T-cell (primary cell): ENCODE data around the gene CTNNA3. TPM values are rescaled to one million over a fixed set of nuclear protein-coding genes. Genes with fewer than 3 reads are reported as not detected.
"Not testable (repeated sequence)": the region's sequence is repeated elsewhere in the genome, so short reads cannot be mapped to it uniquely, and the experiment has no call there.

Experiments used
- ATAC-seq, 4 experiments: fragments of 200-7000 bp in 3 of 4; fragments of 150-1000 bp in 1 of 4; cut with Tn5 transposase; replicated peaks in 1 of 4; 1 replicate in 3 of 4; 2 replicates in 1 of 4; pipeline ENCODE4 v1.10.0; 2021; ENCODE audit warnings: moderate library complexity in 3 of 4, mild to moderate bottlenecking in 2 of 4, moderate number of reproducible peaks in 1 of 4
- CTCF ChIA-PET, 2 donors: fragments of 300-600 bp; sonication (Branson Sonifier 250); formaldehyde crosslinking; loops; one replicate each; lab custom pipeline; 2022; ENCODE audit warnings: antibody characterized with exemption in 2 of 2; lab: Charles Lee
- POLR2A ChIA-PET, 2 donors: fragments of 300-600 bp; sonication (Branson Sonifier 250); formaldehyde crosslinking; loops; one replicate each; lab custom pipeline; 2022; ENCODE audit warnings: antibody characterized with exemption in 2 of 2; lab: Charles Lee
- DNase-seq, 35 experiments: peaks; one replicate each; pipeline versions ENCODE4 v3.0.0 to v3.0.0-alpha.2; 2013 to 2023
- H3K27ac ChIP-seq: one replicate; pipeline ENCODE4 v1.5.1; 2013; ENCODE audit warnings: low read length
- H3K27me3 ChIP-seq, 2 experiments: replicated peaks in 1 of 2; 1 replicate in 1 of 2; 2 replicates in 1 of 2; pipeline versions ENCODE4 v1.6.1 to v1.7.0; 2013; ENCODE audit warnings: low read length in 1 of 2, mixed read lengths in 1 of 2; ENCODE audit not compliant: control insufficient read depth in 2 of 2, insufficient read depth in 2 of 2; ENCODE audit errors: extremely low read depth in 1 of 2
- H3K36me3 ChIP-seq, 2 donors: 1 replicate in 1 of 2; 2 replicates in 1 of 2; pipeline versions ENCODE4 v1.6.1 to v1.7.0; 2013; ENCODE audit warnings: low read length in 1 of 2; ENCODE audit not compliant: control insufficient read depth in 2 of 2, insufficient read depth in 1 of 2; ENCODE audit errors: extremely low read depth in 1 of 2
- H3K4me1 ChIP-seq, 2 experiments: 1 replicate in 1 of 2; 2 replicates in 1 of 2; pipeline versions ENCODE4 v1.6.1 to v1.7.0; 2013; ENCODE audit warnings: low read length in 2 of 2, mixed read lengths in 1 of 2; ENCODE audit not compliant: insufficient read depth in 2 of 2, control insufficient read depth in 1 of 2; ENCODE audit errors: extremely low read depth in 1 of 2
- H3K4me3 ChIP-seq, 2 donors: 1 replicate in 1 of 2; 2 replicates in 1 of 2; pipeline versions ENCODE4 v1.5.1 to v1.7.0; 2013; ENCODE audit warnings: mild to moderate bottlenecking in 2 of 2, low read length in 1 of 2, moderate library complexity in 1 of 2; ENCODE audit not compliant: control insufficient read depth in 1 of 2; ENCODE audit errors: extremely low read depth in 1 of 2
- H3K9me3 ChIP-seq: 2 replicates; pipeline ENCODE4 v1.7.0; 2013
- H3K27ac Mint-ChIP-seq, 2 donors: one replicate each; pipeline ENCODE4 v1.8.0; 2020 to 2021; ENCODE audit warnings: mild to moderate bottlenecking in 2 of 2, mixed read lengths in 2 of 2
- H3K27me3 Mint-ChIP-seq, 2 donors: one replicate each; pipeline ENCODE4 v1.8.0; 2021 to 2022; ENCODE audit warnings: mixed read lengths in 2 of 2
- H3K36me3 Mint-ChIP-seq: one replicate; pipeline ENCODE4 v1.8.0; 2021; ENCODE audit warnings: mixed read lengths
- H3K4me1 Mint-ChIP-seq, 3 donors: one replicate each; pipeline ENCODE4 v1.8.0; 2020 to 2022; ENCODE audit warnings: mixed read lengths in 3 of 3, mild to moderate bottlenecking in 1 of 3
- H3K4me3 Mint-ChIP-seq, 3 donors: one replicate each; pipeline ENCODE4 v1.8.0; 2020 to 2022; ENCODE audit warnings: mild to moderate bottlenecking in 3 of 3, mixed read lengths in 3 of 3, moderate library complexity in 3 of 3
- H3K9me3 Mint-ChIP-seq, 3 donors: one replicate each; pipeline ENCODE4 v1.8.0; 2020 to 2022; ENCODE audit warnings: mixed read lengths in 3 of 3
- WGBS: methylation state at CpG from one replicate; pipeline ENCODE4 v1.1.5; 2013; ENCODE audit warnings: missing lambda C conversion rate; ENCODE audit not compliant: insufficient coverage; 5-methylcytosine and 5-hydroxymethylcytosine counted together
- total RNA-seq, 35 experiments: library from RNA in 6 of 35; stranded (reverse) in 6 of 35; fragments of 120-200 nt in 1 of 35; gene quantifications; one replicate each; pipeline versions ENCODE4 v1.2.1 to v1.2.4 and lab custom pipeline; 2013 to 2026

Gene CTNNA3
- total RNA-seq, 5 donors from 2014 or later (not counting 1 experiment from before 2014, with no cell fraction given), result 0.88 TPM; not detected in 4

- H3K9me3 ChIP-seq, result no peaks in the 10 kb centered on the region
- Mint-ChIP-seq H3K27ac (no peak overlapping the region), H3K9me3 (peaks cover 8 to 17% (median 11%) of the 10 kb centered on the region in 3 donors), H3K36me3 (no peaks in the 10 kb centered on the region), H3K4me3 (no peak overlapping the region), H3K27me3 (peaks cover 3 to 4% of the 10 kb centered on the region in 2 donors), H3K4me1 (no peaks in the 10 kb centered on the region)
- WGBS, result 60% methylated on average over 1 of the region's 1 CpG
- no peaks in the 10 kb centered on the region for H3K4me1 ChIP-seq
- H3K4me3 ChIP-seq, result no peak overlapping the region
- DNase-seq, result no peak
- ChIA-PET POLR2A (no interaction called here), CTCF (no interaction called here)
- H3K27me3 ChIP-seq, result no peaks in the 10 kb centered on the region
- no peaks in the 10 kb centered on the region for H3K36me3 ChIP-seq
- H3K27ac ChIP-seq, result no peak overlapping the region
- no peak for ATAC-seq
Measured at GRCh38 chr10:67452892-67453291, 243.1 kb downstream of the CTNNA3 start.

- no peaks in the 10 kb centered on the region for H3K27me3 ChIP-seq
- DNase-seq (no peak), ATAC-seq (no peak)
- Mint-ChIP-seq H3K27me3 (peaks cover 10 to 13% of the 10 kb centered on the region in 2 donors), H3K27ac (no peak overlapping the region), H3K9me3 (peaks cover 18 to 42% (median 25%) of the 10 kb centered on the region in 3 donors), H3K4me1 (no peaks in the 10 kb centered on the region), H3K4me3 (no peak overlapping the region), H3K36me3 (no peaks in the 10 kb centered on the region)
- no peaks in the 10 kb centered on the region for H3K9me3 ChIP-seq
- no peaks in the 10 kb centered on the region for H3K36me3 ChIP-seq
- ChIA-PET POLR2A (no interaction called here), CTCF (no interaction called here)
- no peaks in the 10 kb centered on the region for H3K4me1 ChIP-seq
- H3K4me3 ChIP-seq, result no peak overlapping the region
- H3K27ac ChIP-seq, result no peak overlapping the region
- 57% methylated on average over 2 of the region's 4 CpGs for WGBS
Measured at GRCh38 chr10:67438605-67439304, 257.2 kb downstream of the CTNNA3 start.

GRCh38 chr10:67433276-67433675, 262.7 kb downstream of the CTNNA3 start:
- CTCF ChIA-PET, result no interaction called here
- peaks cover 10 to 16% of the 10 kb centered on the region in 2 donors for H3K27me3 Mint-ChIP-seq
- H3K9me3 ChIP-seq, result no peaks in the 10 kb centered on the region
- no peak overlapping the region for H3K4me3 ChIP-seq
- H3K4me3 Mint-ChIP-seq, result no peak overlapping the region
- POLR2A ChIA-PET, result no interaction called here
- DNase-seq (no peak), ATAC-seq (no peak)
- no peak overlapping the region for H3K27ac ChIP-seq
- H3K27me3 ChIP-seq, result no peaks in the 10 kb centered on the region
- no peaks in the 10 kb centered on the region for H3K4me1 Mint-ChIP-seq
- H3K36me3 ChIP-seq, result no peaks in the 10 kb centered on the region
- no CpG with 5 or more reads among the region's 2 CpGs for WGBS
- peaks cover 0 to 13% (median 13%) of the 10 kb centered on the region in 3 donors for H3K9me3 Mint-ChIP-seq
- H3K4me1 ChIP-seq, result no peaks in the 10 kb centered on the region
- H3K27ac Mint-ChIP-seq, result no peak overlapping the region
- no peaks in the 10 kb centered on the region for H3K36me3 Mint-ChIP-seq

- Histone ChIP-seq H3K4me1 (no peaks in the 10 kb centered on the region), H3K9me3 (no peaks in the 10 kb centered on the region), H3K36me3 (no peaks in the 10 kb centered on the region), H3K27ac (no peak overlapping the region), H3K4me3 (no peak overlapping the region), H3K27me3 (peaks cover 0 to 6% of the 10 kb centered on the region in 2 experiments)
- DNase-seq (no peak), ATAC-seq (no peak)
- H3K4me3 Mint-ChIP-seq, result no peak overlapping the region
- POLR2A ChIA-PET, result no interaction called here
- no peaks in the 10 kb centered on the region for H3K4me1 Mint-ChIP-seq
- WGBS, result no CpG with 5 or more reads among the region's 3 CpGs
- H3K36me3 Mint-ChIP-seq, result no peaks in the 10 kb centered on the region
- peaks cover 6 to 21% (median 12%) of the 10 kb centered on the region in 3 donors for H3K9me3 Mint-ChIP-seq
- no peak overlapping the region for H3K27ac Mint-ChIP-seq
- H3K27me3 Mint-ChIP-seq, result peaks cover 3 to 10% of the 10 kb centered on the region in 2 donors
- CTCF ChIA-PET, result no interaction called here
Measured at GRCh38 chr10:67402620-67403019, 293.4 kb downstream of the CTNNA3 start.

- H3K27me3 Mint-ChIP-seq, result peaks cover 3 to 10% of the 10 kb centered on the region in 2 donors
- no peak overlapping the region for H3K4me3 ChIP-seq
- ChIA-PET CTCF (no interaction called here), POLR2A (no interaction called here)
- H3K27ac Mint-ChIP-seq, result no peak overlapping the region
- no peaks in the 10 kb centered on the region for H3K9me3 ChIP-seq
- no peak overlapping the region for H3K27ac ChIP-seq
- no peaks in the 10 kb centered on the region for H3K4me1 Mint-ChIP-seq
- DNase-seq (no peak), ATAC-seq (no peak)
- no peaks in the 10 kb centered on the region for H3K36me3 Mint-ChIP-seq
- WGBS, result 18% methylated on average over 1 of the region's 1 CpG
- H3K4me1 ChIP-seq, result no peaks in the 10 kb centered on the region
- peaks cover 0 to 6% of the 10 kb centered on the region in 2 experiments for H3K27me3 ChIP-seq
- H3K9me3 Mint-ChIP-seq, result peaks cover 10 to 21% (median 12%) of the 10 kb centered on the region in 3 donors
- no peak overlapping the region for H3K4me3 Mint-ChIP-seq
- no peaks in the 10 kb centered on the region for H3K36me3 ChIP-seq
Measured at GRCh38 chr10:67401711-67402110, 294.3 kb downstream of the CTNNA3 start.

GRCh38 chr10:67386841-67387533, 309.0 kb downstream of the CTNNA3 start:
- peak overlapping the region in 1 of 2 donors; percentile 32 for H3K4me3 ChIP-seq
- H3K4me1 ChIP-seq, H3K27ac ChIP-seq, H3K36me3 Mint-ChIP-seq, H3K4me1 Mint-ChIP-seq, CTCF ChIA-PET, H3K9me3 ChIP-seq, H3K36me3 ChIP-seq, H3K27me3 ChIP-seq, POLR2A ChIA-PET, H3K9me3 Mint-ChIP-seq, ATAC-seq, H3K27ac Mint-ChIP-seq, DNase-seq: not testable (repeated sequence)
- peak overlapping the region; percentile 28 to 45 (median 45) for H3K4me3 Mint-ChIP-seq
- WGBS, result 26% methylated on average over 30 of the region's 33 CpGs
- H3K27me3 Mint-ChIP-seq, result peaks cover 10 to 18% of the 10 kb centered on the region in 2 donors
